Raji (cell line): Measurements from ENCODE around the gene MYLK4.

Experiments used
- POLR2A ChIP-seq: IDR thresholded peaks from 2 replicates; pipeline ENCODE4 v1.6.1; 2011; ENCODE audit warnings: low read depth, low read length, control low read depth; ENCODE audit not compliant: insufficient read depth

MYLK4 gene

DNA sequence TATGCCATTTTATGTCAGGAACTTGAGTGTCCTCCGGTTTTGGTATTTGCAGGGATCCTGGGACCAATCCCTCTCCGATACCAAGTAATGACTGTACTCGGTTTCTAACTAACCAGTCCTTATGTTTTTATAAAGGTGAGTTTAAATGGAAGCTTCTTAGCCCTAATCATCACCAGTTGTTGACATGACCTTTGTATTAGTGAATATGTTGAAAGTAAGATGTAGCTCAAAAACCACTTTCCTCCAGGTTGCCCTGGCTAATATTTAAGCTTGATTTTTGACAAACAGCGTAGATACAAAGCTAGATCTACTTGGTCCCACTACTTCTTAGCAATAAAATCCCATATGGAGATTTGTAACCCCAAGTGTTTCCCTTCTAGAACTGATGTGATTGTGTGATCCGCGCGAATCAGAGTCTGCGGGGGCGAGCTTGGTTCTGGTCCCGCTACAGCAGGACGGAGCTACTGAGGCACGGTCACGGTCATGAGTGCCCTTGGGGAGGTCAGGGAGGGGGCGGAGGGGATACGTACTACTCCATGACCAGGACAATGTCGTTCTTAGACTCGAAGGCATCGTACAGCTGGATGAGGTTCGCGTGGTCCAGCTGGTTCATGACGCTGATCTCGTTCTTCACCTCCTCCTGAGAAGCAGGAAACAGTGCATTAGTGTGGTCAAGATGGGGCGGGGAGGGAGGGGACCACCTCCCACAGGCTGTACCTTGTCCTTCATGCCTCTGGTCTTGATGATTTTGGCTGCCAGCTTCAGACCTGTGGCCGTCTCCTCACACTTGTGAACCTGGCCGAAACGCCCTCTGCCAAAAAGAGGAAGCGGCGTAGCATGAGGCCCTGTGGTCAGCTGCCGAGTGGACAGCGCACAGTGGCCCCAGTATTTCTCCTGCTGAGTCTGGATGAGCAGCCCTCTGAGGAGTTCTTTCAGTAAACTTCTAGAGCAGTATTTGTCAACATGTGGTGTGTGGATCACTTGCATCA, 65.7 kb downstream of the MYLK4 start:
- no peak for TF ChIP-seq POLR2A

DNA sequence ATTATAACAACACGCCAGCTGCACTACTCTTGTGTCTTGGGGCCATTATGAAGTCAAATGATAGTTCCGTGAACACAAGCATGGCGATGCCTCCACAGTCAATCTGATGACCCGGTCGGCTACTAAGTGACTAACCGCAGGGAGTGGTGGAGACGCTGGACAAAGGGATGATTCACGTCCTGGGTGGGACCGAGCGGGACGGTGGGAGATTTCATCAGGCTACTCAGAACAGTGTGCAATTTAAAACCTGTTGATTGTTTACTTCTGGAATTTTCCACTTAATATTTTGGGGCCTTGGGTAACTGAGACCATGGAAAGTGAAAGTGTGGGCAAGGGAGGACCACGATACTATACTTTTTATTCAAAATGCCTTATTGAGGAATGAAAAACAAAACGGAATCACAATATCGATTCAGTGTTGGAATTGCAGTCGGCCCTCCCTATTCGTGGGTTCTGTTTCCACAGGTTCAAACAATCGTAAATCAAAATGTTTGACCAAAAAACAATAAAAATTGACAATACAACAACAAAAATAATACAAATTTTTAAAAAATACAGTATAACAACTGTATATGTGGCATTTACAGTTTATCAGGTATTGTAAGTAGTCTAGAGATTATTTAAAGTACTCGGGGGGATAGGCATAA, 66.5 kb downstream of the MYLK4 start:
- TF ChIP-seq POLR2A: no peak

DNA sequence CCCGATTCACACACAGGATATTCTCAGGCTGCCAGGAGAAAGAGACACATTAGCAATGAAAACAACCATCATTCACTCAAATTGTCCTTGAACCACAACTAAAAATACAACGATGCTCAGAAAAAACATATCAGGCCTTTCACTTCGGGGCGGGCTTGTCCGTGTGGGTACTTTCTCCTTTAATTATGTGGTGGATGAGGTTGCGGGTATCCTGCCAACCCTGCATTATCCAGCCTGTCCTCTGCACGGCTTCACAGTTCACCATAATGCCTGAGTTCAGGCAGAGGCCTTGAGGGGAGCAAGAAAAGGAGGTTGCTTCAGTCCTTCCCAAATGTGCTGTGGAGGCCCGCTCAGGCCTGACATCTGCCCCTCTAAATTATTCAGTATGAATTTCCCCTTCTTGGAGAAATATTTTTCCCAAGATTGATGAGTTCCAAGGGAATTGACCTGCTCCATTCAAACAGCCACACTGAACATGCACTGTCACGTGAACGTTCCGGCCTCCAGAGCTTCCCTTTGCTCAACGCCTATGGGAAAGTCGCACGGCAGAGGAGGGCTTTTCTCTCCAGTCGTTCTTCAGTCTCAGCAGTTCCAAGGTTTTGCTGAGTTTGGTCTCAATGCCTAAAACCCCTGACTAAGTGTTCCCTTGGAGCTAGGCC, 70.3 kb downstream of the MYLK4 start:
- no peak for TF ChIP-seq POLR2A

DNA sequence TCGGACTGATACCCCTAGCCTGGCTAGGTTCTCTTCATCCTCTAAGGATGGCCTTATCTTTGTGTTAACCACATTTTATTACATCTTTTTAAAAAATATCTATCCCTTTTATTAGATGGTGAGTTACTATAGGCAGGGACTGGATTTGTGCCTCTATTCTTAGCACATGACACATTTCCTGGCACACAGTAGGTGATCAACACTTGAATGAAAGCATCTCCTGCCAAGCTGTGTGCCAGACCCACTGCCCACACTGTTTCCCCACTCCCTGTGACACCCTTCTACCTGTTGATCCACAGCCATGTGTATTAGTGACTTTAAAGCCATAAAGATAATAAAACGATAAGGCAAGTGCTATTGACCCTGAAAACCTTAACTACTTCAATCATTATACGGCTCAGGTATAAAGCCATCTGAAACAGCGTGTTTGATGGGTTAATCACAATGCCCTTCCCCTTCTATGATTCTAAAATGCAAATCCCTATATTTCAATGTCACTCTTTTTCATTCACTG, 73.6 kb downstream of the MYLK4 start:
- no peak for TF ChIP-seq POLR2A

DNA sequence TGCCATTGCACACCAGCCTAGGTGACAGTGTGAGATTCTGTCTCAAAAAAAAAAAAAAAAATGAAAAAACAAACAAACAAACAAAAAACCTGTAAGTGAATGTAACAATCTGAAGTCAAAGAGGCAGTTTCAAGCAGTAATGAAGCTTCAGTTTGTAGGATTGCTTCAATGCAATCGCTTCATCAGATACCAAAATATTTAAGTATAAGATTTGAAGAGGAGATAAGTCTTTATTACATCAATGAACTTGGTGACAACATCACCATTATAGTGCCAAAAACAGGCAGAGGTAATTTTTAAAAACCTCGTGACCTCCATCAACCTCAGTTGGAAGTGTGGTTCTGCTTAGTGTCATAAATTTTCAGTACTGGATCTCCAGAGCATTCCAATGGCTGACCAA, 74.7 kb downstream of the MYLK4 start:
- TF ChIP-seq POLR2A: no peak

DNA sequence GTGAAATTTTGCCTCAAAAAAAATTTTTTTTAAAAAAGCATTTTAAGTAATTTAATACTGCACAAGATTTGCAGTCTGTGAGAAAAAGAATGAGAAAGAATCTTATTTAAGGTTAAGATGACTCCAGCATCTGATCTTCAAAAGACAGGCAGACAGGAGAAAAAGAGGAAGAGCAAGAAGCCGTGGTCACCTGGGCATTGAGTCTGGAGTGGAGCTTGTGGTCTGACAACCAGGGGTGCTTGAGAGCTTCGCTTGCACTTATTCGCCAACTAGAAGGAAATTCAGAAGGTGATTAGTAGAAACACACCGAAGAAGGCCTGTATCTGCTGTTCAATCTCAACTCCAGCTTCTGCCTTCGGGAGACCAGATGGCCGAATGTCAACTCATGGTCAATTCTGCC, 75.9 kb downstream of the MYLK4 start:
- no peak for TF ChIP-seq POLR2A

GRCh38 chr6:2669067-2669700, 81.5 kb downstream of the MYLK4 start:
- no peak for TF ChIP-seq POLR2A

DNA sequence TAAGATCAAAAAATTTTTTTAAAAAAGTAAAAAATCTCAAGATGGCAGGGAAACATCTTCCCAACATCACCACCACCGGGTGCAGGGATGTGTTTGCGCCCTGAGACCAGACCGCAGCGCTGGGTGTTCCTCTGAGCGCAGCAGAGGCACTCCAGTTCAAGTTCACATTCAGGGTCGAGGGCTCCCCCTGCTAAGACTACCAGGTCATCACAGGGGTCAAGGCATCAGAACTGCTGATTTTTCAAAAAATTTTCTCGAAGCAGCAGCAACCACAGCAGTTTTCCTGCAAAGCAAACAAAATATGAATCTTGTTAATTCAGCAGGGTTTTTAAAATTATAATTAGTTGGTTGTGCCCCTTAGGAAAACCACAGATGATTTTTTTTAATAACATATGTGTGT, 83.1 kb downstream of the MYLK4 start:
- no peak for TF ChIP-seq POLR2A

GRCh38 chr6:2666906-2667575, 83.7 kb downstream of the MYLK4 start:
- TF ChIP-seq POLR2A: no peak

DNA sequence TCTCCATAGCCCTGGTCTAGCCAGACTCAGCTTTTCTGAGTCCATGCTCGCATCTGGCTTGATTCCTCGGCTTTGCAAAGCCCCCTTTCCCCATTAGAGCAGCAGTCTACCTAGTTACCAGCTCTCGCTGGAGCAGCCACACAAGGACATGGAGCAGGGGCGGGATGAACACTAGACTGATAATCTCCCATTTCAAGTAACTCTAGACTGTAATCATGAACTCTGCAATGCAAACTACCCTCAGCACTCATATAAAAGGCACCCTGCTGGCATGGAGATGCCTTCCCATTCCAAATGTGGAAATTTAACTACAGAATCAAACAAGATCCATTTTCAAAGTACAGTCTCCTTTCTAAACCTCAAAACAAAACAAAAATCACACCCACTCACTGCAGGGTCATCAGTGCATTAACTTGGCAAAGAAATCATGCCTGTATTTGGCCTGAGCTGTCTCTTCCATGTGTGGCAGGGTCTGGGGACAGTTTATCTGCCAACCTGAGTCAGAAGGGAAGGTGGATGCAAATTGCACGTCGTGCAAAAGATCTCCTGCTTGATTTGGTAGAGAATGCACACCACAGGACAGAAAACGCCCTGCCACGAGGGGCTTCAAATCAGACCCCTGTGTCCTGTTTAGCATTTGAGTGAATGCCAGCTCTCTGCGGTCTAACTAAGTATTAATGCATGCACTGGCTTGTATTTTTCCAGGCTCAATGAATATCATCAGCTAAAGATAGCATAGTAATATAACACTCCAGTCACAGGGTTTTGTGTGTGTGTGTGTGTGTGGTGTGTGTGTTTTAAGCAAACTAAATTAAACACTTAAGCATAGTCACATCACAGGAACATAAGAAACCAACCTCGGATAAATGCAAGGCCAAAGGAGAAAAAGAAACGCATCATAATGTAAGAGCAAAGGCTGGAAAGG, 85.3 kb downstream of the MYLK4 start:
- TF ChIP-seq POLR2A: no peak

DNA sequence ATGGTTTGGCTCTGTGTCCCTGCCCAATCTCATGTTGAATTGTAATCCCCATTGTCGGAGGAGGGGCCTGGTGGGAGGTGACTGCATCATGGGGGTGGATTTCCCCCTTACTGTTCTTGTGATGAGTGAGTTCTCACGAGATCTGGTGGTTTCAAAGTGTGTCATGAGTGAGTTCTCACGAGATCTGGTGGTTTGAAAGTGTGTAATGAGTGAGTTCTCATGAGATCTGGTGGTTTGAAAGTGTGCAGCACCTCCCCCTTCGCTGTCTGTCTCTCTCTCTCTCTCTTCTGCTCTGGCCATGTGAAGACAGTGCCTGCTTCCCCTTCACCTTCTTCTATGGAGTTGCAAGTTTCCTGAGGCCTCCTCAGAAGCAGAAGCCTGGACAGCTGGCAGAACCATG, 87.6 kb downstream of the MYLK4 start:
- no peak for TF ChIP-seq POLR2A

GRCh38 chr6:2661651-2662050, 89.1 kb downstream of the MYLK4 start:
- no peak for TF ChIP-seq POLR2A

DNA sequence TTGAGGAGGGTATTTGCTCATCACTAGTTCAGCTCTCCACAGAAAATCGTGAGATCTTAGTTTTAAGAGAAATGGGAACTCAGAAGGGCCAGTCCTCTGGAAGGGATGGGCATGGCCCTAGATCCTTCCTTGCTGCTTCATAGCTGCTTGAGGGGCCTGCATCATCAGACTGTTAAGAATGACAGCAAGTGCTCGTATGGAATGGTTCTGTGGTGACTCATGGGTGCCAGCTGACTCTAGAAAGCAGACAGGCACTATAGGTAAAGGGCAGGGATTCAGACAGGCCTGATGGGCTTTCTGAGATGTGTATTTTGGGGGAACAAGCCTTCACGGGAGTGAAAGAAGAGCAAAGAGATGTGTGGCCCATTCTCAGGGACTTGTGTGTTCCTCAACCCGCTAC, 90.8 kb downstream of the MYLK4 start:
- no peak for TF ChIP-seq POLR2A
